Activated CD8-positive, alpha-beta memory T cell treated with anti-CD3 and anti-CD28 coated beads, Interleukin-2, amount 50 U/mL, for 24 hours (primary cell): Measurements from ENCODE around the gene TNFRSF1A.

Source experiments
- DNase-seq: peaks from one replicate; pipeline ENCODE4 v3.0.0-alpha.2; 2020; ENCODE audit errors: extremely low read depth

The TNFRSF1A gene

GRCh38 chr12:6323995-6324711 is 17.7 kb downstream of the TNFRSF1A start:
- no peak for DNase-seq

- DNase-seq: no peak
Observed at GRCh38 chr12:6323340-6323994, 18.4 kb downstream of the TNFRSF1A start.

- DNase-seq: no peak
Observed at GRCh38 chr12:6322969-6323339, 18.9 kb downstream of the TNFRSF1A start.

GRCh38 chr12:6322352-6322751 is 19.5 kb downstream of the TNFRSF1A start:
- DNase-seq: no peak

- DNase-seq: no peak
Observed at GRCh38 chr12:6321905-6322304, 20.0 kb downstream of the TNFRSF1A start.

- no peak for DNase-seq
Observed at GRCh38 chr12:6319446-6319845, 22.4 kb downstream of the TNFRSF1A start.

GRCh38 chr12:6318440-6318879 is 23.4 kb downstream of the TNFRSF1A start:
- DNase-seq: no peak

- DNase-seq: no peak
Observed at GRCh38 chr12:6317693-6318439, 24.0 kb downstream of the TNFRSF1A start.

GRCh38 chr12:6316921-6317692 is 24.8 kb downstream of the TNFRSF1A start:
- no peak for DNase-seq

GRCh38 chr12:6315704-6316597 is 25.9 kb downstream of the TNFRSF1A start:
- no peak for DNase-seq

GRCh38 chr12:6315184-6315583 is 26.7 kb downstream of the TNFRSF1A start:
- DNase-seq: no peak

- no peak for DNase-seq
Observed at GRCh38 chr12:6314776-6315175, 27.1 kb downstream of the TNFRSF1A start.

GRCh38 chr12:6313326-6313940 is 28.4 kb downstream of the TNFRSF1A start:
- DNase-seq: no peak

- DNase-seq: no peak
Observed at GRCh38 chr12:6312529-6313325, 29.1 kb downstream of the TNFRSF1A start.

GRCh38 chr12:6311822-6312528 is 29.9 kb downstream of the TNFRSF1A start:
- no peak for DNase-seq

GRCh38 chr12:6310771-6311610 is 30.9 kb downstream of the TNFRSF1A start:
- no peak for DNase-seq

GRCh38 chr12:6307529-6307928 is 34.3 kb downstream of the TNFRSF1A start:
- no peak for DNase-seq

- DNase-seq: no peak
Observed at GRCh38 chr12:6306599-6307220, 35.2 kb downstream of the TNFRSF1A start.
